HCT116 (cell line): Measurements from ENCODE around the gene KDM1B. TPM values are rescaled to one million over a fixed set of nuclear protein-coding genes. Genes with fewer than 3 reads are reported as not detected.

ENCODE experiments used
- ATAC-seq: fragments of 200-7000 bp; cut with Tn5 transposase; 2 replicates; pipeline ENCODE4 v1.9.1; 2020; ENCODE audit warnings: mild to moderate bottlenecking, moderate library complexity
- BruUV-seq: library from RNA; stranded (reverse); fragments of 400-500 nt; replicated peaks from 2 replicates; lab custom pipeline; 2021; lab: Mats Ljungman, UMichigan
- CTCF ChIA-PET: fragments of 300-600 bp; sonication (Branson Sonifier 250); formaldehyde crosslinking; loops from one replicate; lab custom pipeline; 2021; ENCODE audit warnings: antibody characterized with exemption; lab: Charles Lee
- POLR2A ChIA-PET: fragments of 300-600, 350-600 bp; sonication (Branson Sonifier 250); formaldehyde crosslinking; loops from one replicate; lab custom pipeline; 2021; ENCODE audit warnings: antibody characterized with exemption; lab: Charles Lee
- RAD21 ChIA-PET, 2 experiments: fragments of 300-600 bp; sonication (Branson Sonifier 250); formaldehyde crosslinking; loops; one replicate each; lab custom pipeline; 2023; ENCODE audit warnings: low total read pairs in 2 of 2; ENCODE audit not compliant: uncharacterized antibody in 2 of 2, unreplicated experiment in 2 of 2, low non-redundant PET in 1 of 2; lab: Charles Lee
- DNase-seq: peaks from one replicate; pipeline ENCODE4 v3.0.0-alpha.2; 2010; ENCODE audit warnings: low read depth, low spot score
- H2AFZ ChIP-seq: fragments of 200-600 bp; shearing (Covaris generic), sonication (generic); 2 replicates; pipeline ENCODE4 v1.6.1; 2017; ENCODE audit warnings: low read depth, mixed run types, mixed read lengths, antibody characterized with exemption, low read length; ENCODE audit not compliant: poor library complexity, severe bottlenecking
- H3K27ac ChIP-seq: 2 replicates; pipeline ENCODE4 v1.5.1; 2012; ENCODE audit warnings: low read depth, low read length
- H3K27me3 ChIP-seq: fragments of 200-600 bp; sonication (generic); 2 replicates; pipeline ENCODE4 v1.6.1; 2016; ENCODE audit warnings: mixed run types, low read length, mixed read lengths; ENCODE audit not compliant: insufficient read depth
- H3K36me3 ChIP-seq, 2 experiments: fragments of 200-500 bp in 1 of 2; fragments of 200-600 bp in 1 of 2; sonication (Bioruptor generic) in 1 of 2; sonication (generic) in 1 of 2; 2 replicates each; pipeline versions ENCODE4 v1.5.1 to v1.6.1; 2014 to 2016; ENCODE audit warnings: low read length in 2 of 2, inconsistent platforms in 1 of 2, mixed read lengths in 1 of 2, mixed run types in 1 of 2; ENCODE audit not compliant: insufficient read depth in 2 of 2, control insufficient read depth in 1 of 2
- H3K4me1 ChIP-seq, 2 experiments: fragments of 200-600 bp in 1 of 2; sonication (generic) in 1 of 2; 2 replicates each; pipeline versions ENCODE4 v1.5.1 to v1.6.1; 2012 to 2017; ENCODE audit warnings: low read length in 2 of 2, inconsistent platforms in 1 of 2, mild to moderate bottlenecking in 1 of 2, mixed read lengths in 1 of 2, mixed run types in 1 of 2, moderate library complexity in 1 of 2; ENCODE audit not compliant: insufficient read depth in 2 of 2, control insufficient read depth in 1 of 2
- H3K4me2 ChIP-seq: fragments of 200-600 bp; sonication (generic); 2 replicates; pipeline ENCODE4 v1.6.1; 2017; ENCODE audit warnings: mixed run types, low read length, mixed read lengths
- H3K4me3 ChIP-seq, 2 experiments: fragments of 200-600 bp in 1 of 2; sonication (generic) in 1 of 2; replicated peaks in 1 of 2; 2 replicates each; pipeline ENCODE4 v1.5.1; 2011 to 2016; ENCODE audit warnings: low read length in 2 of 2, control low read depth in 1 of 2, low read depth in 1 of 2, mild to moderate bottlenecking in 1 of 2, mixed read lengths in 1 of 2, mixed run types in 1 of 2
- H3K79me2 ChIP-seq: fragments of 200-600 bp; sonication (generic); 2 replicates; pipeline ENCODE4 v1.6.1; 2017; ENCODE audit warnings: mild to moderate bottlenecking, mixed run types, low read length, moderate library complexity, mixed read lengths; ENCODE audit not compliant: insufficient read depth
- H3K9ac ChIP-seq: fragments of 200-600 bp; sonication (generic); 2 replicates; pipeline ENCODE4 v1.6.1; 2016; ENCODE audit warnings: low read length, mixed read lengths
- H3K9me2 ChIP-seq: fragments of 200-600 bp; sonication (generic), shearing (Covaris generic); 2 replicates; pipeline ENCODE4 v1.6.1; 2017; ENCODE audit warnings: mixed run types, mild to moderate bottlenecking, moderate library complexity; ENCODE audit not compliant: insufficient read depth
- H3K9me3 ChIP-seq, 2 experiments: fragments of 200-500 bp in 1 of 2; fragments of 200-600 bp in 1 of 2; sonication (Bioruptor generic) in 1 of 2; sonication (generic) in 1 of 2; 2 replicates each; pipeline ENCODE4 v1.6.1; 2014 to 2017; ENCODE audit warnings: low read length in 2 of 2, mixed read lengths in 2 of 2, inconsistent platforms in 1 of 2, low read depth in 1 of 2, mild to moderate bottlenecking in 1 of 2, mixed run types in 1 of 2, moderate library complexity in 1 of 2; ENCODE audit not compliant: control insufficient read depth in 1 of 2, insufficient read depth in 1 of 2
- H4K20me1 ChIP-seq: fragments of 200-600 bp; sonication (generic), shearing (Covaris generic); 2 replicates; pipeline ENCODE4 v1.6.1; 2017; ENCODE audit warnings: mixed run types, mild to moderate bottlenecking, moderate library complexity; ENCODE audit not compliant: insufficient read depth
- ATF3 ChIP-seq: IDR thresholded peaks from 2 replicates; pipeline ENCODE4 v1.6.1; 2012
- CEBPB ChIP-seq: IDR thresholded peaks from 2 replicates; pipeline ENCODE4 v1.6.1; 2012; ENCODE audit warnings: low read depth
- EGR1 ChIP-seq: IDR thresholded peaks from 2 replicates; pipeline ENCODE4 v1.6.1; 2012; ENCODE audit warnings: low read depth
- ELF1 ChIP-seq: IDR thresholded peaks from 2 replicates; pipeline ENCODE4 v1.6.1; 2012; ENCODE audit warnings: low read depth, borderline replicate concordance
- EZH2 ChIP-seq: fragments of 200-600 bp; sonication (generic); IDR thresholded peaks from 2 replicates; pipeline ENCODE4 v1.6.1; 2017; ENCODE audit warnings: antibody characterized with exemption, mixed run types
- MAX ChIP-seq: IDR thresholded peaks from 2 replicates; pipeline ENCODE4 v1.6.1; 2012
- POLR2AphosphoS5 ChIP-seq: IDR thresholded peaks from 2 replicates; pipeline ENCODE4 v1.6.1; 2011; ENCODE audit warnings: mild to moderate bottlenecking, low read depth, low read length, moderate library complexity
- SRF ChIP-seq: IDR thresholded peaks from 2 replicates; pipeline ENCODE4 v1.6.1; 2012; ENCODE audit warnings: low read depth
- ZFX ChIP-seq: fragments of 450-650 bp; IDR thresholded peaks from 2 replicates; pipeline ENCODE4 v1.6.1; 2017
- intact Hi-C: fragments of 100-400 bp; cut with micrococcal nuclease; formaldehyde crosslinking; loops from 2 replicates; pipeline ENCODE4 v1.10.0; 2022
- total RNA-seq: library from RNA; stranded (reverse); gene quantifications from one replicate; pipeline ENCODE4 v1.2.1, GENCODE V29; 2021; ENCODE audit not compliant: unreplicated experiment
- TF ChIP-seq, protein P1 (sequence below): IDR thresholded peaks from 2 replicates; pipeline ENCODE4 v1.6.1; 2011; ENCODE audit warnings: mild to moderate bottlenecking, low read length, moderate library complexity; ENCODE audit not compliant: insufficient replicate concordance; ENCODE audit errors: extremely low read depth

The KDM1B gene
- total RNA-seq, 1 experiment from 2014 or later, result 24.5 TPM

GRCh38 chr6:18155150-18155863 lies at the start of gene KDM1B (continued):
- TF ChIP-seq ATF3 (no peak), SRF (no peak), ELF1 (no peak), POLR2AphosphoS5 (peak; percentile 45; the same call in 1 of the 2 replicates), MAX (peak; percentile 62)

- Histone ChIP-seq H2AFZ (no peak overlapping the region), H3K36me3 (no peaks in the 10 kb centered on the region), H3K9me3 (0 out of 4 replicates have a peak, but pooled peaks cover 3% of the 10 kb centered on the region in 2 experiments), H3K27me3 (no peaks in the 10 kb centered on the region), H3K9ac (no peak overlapping the region), H3K4me2 (no peak overlapping the region), H3K4me3 (no peak overlapping the region), H3K79me2 (no peaks in the 10 kb centered on the region), H3K4me1 (peaks cover 0 to 4% of the 10 kb centered on the region in 2 experiments; a peak in 1 of 4 replicates), H3K9me2 (no peaks in the 10 kb centered on the region), H4K20me1 (no peaks in the 10 kb centered on the region), H3K27ac (no peak overlapping the region)
- BruUV-seq, result no TSS peak
- TF ChIP-seq EZH2 (no peak), EGR1 (no peak), CEBPB (no peak), ZFX (no peak), ELF1 (no peak), ATF3 (no peak)
- TF ChIP-seq, protein P1, sequence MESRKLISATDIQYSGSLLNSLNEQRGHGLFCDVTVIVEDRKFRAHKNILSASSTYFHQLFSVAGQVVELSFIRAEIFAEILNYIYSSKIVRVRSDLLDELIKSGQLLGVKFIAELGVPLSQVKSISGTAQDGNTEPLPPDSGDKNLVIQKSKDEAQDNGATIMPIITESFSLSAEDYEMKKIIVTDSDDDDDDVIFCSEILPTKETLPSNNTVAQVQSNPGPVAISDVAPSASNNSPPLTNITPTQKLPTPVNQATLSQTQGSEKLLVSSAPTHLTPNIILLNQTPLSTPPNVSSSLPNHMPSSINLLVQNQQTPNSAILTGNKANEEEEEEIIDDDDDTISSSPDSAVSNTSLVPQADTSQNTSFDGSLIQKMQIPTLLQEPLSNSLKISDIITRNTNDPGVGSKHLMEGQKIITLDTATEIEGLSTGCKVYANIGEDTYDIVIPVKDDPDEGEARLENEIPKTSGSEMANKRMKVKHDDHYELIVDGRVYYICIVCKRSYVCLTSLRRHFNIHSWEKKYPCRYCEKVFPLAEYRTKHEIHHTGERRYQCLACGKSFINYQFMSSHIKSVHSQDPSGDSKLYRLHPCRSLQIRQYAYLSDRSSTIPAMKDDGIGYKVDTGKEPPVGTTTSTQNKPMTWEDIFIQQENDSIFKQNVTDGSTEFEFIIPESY, result no peak
- ChIA-PET POLR2A (no interaction called here), CTCF (no interaction called here), RAD21 (no interaction called here)
- no peak for DNase-seq
- intact Hi-C loops, result no loop called here
- ATAC-seq, result no peak
Measured at GRCh38 chr6:18107061-18107460, 48.2 kb upstream of the KDM1B start.
